Loucy (cell line): ENCODE measurements around the gene CEACAM7.

Source experiments
- EZH2phosphoT487 ChIP-seq: fragments of 200-600 bp; IDR thresholded peaks from 2 replicates; pipeline ENCODE4 v1.6.1; 2018; ENCODE audit warnings: antibody characterized with exemption, mild to moderate bottlenecking, moderate library complexity, borderline replicate concordance
- TF ChIP-seq, protein P1 (sequence below): fragments of 200-600 bp; sonication (generic); conservative IDR thresholded peaks from 2 replicates; pipeline ENCODE4 v1.5.1; 2014; ENCODE audit warnings: mild to moderate bottlenecking, antibody characterized with exemption, low read length

DNA sequence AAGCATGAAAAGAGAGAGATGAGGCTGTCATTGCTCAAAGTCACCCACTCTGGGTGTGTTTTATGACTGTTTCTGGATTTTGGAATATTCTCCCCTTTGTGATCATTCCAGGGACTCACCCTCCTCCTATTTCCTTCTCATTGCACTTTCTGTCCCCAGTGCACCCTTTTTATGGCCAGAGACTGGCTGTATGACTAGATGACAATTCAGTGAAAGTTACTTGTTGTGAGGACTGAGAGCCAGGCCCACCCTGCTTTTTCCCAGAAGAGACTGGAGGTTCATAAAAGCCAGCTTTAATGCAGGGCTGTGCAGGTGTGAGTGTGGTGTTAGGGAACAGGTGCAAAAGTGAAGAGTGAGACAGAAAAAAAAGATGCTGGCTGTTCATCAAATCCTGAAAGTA lies 17.3 kb downstream of the CEACAM7 start:
- TF ChIP-seq, protein P1, sequence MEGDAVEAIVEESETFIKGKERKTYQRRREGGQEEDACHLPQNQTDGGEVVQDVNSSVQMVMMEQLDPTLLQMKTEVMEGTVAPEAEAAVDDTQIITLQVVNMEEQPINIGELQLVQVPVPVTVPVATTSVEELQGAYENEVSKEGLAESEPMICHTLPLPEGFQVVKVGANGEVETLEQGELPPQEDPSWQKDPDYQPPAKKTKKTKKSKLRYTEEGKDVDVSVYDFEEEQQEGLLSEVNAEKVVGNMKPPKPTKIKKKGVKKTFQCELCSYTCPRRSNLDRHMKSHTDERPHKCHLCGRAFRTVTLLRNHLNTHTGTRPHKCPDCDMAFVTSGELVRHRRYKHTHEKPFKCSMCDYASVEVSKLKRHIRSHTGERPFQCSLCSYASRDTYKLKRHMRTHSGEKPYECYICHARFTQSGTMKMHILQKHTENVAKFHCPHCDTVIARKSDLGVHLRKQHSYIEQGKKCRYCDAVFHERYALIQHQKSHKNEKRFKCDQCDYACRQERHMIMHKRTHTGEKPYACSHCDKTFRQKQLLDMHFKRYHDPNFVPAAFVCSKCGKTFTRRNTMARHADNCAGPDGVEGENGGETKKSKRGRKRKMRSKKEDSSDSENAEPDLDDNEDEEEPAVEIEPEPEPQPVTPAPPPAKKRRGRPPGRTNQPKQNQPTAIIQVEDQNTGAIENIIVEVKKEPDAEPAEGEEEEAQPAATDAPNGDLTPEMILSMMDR, result no peak
- no peak for TF ChIP-seq EZH2phosphoT487
